Stimulated activated effector memory CD8-positive, alpha-beta T cell treated with anti-CD3 and anti-CD28 coated beads, Interleukin-12 subunit alpha, Interleukin-12 subunit beta, amount 100 ng/mL, for 72 hours (primary cell): ENCODE results near the gene CDC14B.
"Not testable (repeated sequence)": the region's sequence is repeated elsewhere in the genome, so short reads cannot be mapped to it uniquely, and the experiment has no call there.

Source experiments
- ATAC-seq: fragments of 150-1000 bp; cut with Tn5 transposase; 2 replicates; pipeline ENCODE4 v1.10.0; 2021
- DNase-seq, 2 donors: peaks; one replicate each; pipeline ENCODE4 v3.0.0; 2021 to 2022; ENCODE audit warnings: low spot score in 2 of 2
- H3K27ac Mint-ChIP-seq: one replicate; pipeline ENCODE4 v1.8.0; 2022; ENCODE audit warnings: mild to moderate bottlenecking, mixed read lengths
- H3K36me3 Mint-ChIP-seq: one replicate; pipeline ENCODE4 v1.8.0; 2022; ENCODE audit warnings: mild to moderate bottlenecking, mixed read lengths
- H3K4me1 Mint-ChIP-seq: one replicate; pipeline ENCODE4 v1.8.0; 2022; ENCODE audit warnings: mixed read lengths
- H3K4me3 Mint-ChIP-seq: one replicate; pipeline ENCODE4 v1.8.0; 2022; ENCODE audit warnings: mild to moderate bottlenecking, mixed read lengths
- H3K9me3 Mint-ChIP-seq: one replicate; pipeline ENCODE4 v1.8.0; 2022; ENCODE audit warnings: mixed read lengths

CDC14B gene

GRCh38 chr9:96510258-96510657 lies 109.4 kb downstream of the CDC14B start:
- Mint-ChIP-seq H3K4me3 (no peak overlapping the region), H3K4me1 (no peaks in the 10 kb centered on the region), H3K36me3 (no peaks in the 10 kb centered on the region), H3K27ac (no peak overlapping the region), H3K9me3 (no peaks in the 10 kb centered on the region)
- DNase-seq (no peak), ATAC-seq (no peak)

- Mint-ChIP-seq H3K4me3 (no peak overlapping the region), H3K27ac (no peak overlapping the region), H3K9me3 (no peaks in the 10 kb centered on the region), H3K36me3 (no peaks in the 10 kb centered on the region), H3K4me1 (no peaks in the 10 kb centered on the region)
- ATAC-seq (no peak), DNase-seq (no peak)
These were observed 109.8 kb downstream of the CDC14B start for GRCh38 chr9:96509848-96510247.

DNA sequence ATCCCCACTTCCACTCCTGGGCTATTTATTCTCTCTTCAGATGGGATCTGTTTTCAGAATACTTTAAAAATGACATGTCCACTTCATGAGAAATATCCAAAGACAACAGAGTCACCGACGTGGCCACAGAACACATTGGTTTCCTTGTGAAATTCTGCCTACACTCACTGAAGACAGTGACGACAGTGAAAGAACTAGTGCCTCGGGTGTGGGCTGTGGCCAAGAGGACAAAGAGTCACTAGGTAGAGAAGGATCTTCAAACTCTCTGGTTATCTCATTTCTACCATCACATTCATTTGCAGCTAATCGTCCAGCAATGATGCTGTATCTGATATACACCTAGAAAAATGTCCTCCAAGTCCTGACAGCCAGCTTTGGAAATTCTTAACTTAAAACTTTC lies 110.6 kb downstream of the CDC14B start:
- H3K4me1 Mint-ChIP-seq: no peaks in the 10 kb centered on the region
- no peak overlapping the region for H3K27ac Mint-ChIP-seq
- no peaks in the 10 kb centered on the region for H3K36me3 Mint-ChIP-seq
- H3K4me3 Mint-ChIP-seq: no peak overlapping the region
- ATAC-seq (peak; percentile 40), DNase-seq (no peak)
- no peaks in the 10 kb centered on the region for H3K9me3 Mint-ChIP-seq

DNA sequence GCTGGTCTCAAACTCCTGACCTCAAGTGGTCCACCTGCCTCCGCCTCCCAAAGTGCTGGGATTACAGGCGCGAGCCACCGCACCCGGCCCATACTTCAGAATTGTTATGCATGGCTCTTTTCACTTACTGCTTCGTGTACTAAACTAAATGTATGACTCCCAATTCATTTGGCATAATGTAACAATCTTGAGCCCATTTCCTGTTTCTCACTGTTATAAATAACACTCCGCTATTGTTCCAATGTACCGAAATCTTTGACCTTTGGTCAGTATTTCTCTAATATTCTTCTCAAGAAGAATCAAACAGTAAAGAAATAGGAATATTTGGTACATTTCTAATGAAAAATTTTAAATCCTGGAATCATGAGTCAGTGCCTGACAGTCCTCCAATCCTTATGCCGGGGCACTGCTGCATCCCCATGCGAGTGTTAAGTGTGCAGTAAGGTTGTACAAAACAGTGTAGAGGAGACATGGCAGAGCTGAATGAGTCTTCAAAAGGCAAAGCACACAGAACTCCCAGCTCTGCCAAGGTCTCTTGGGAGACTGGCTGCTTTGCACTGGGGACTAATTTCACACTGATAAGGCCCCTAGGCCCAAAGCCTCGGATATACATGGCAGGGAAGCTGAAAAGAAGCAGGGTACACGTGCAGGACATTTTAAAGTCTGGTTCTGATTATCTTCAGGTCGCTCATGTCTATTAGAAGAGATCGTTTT lies 111.3 kb downstream of the CDC14B start:
- Mint-ChIP-seq H3K27ac (no peak overlapping the region), H3K36me3 (no peaks in the 10 kb centered on the region), H3K4me3 (no peak overlapping the region), H3K9me3 (no peaks in the 10 kb centered on the region), H3K4me1 (no peaks in the 10 kb centered on the region)
- ATAC-seq (no peak), DNase-seq (no peak)

DNA sequence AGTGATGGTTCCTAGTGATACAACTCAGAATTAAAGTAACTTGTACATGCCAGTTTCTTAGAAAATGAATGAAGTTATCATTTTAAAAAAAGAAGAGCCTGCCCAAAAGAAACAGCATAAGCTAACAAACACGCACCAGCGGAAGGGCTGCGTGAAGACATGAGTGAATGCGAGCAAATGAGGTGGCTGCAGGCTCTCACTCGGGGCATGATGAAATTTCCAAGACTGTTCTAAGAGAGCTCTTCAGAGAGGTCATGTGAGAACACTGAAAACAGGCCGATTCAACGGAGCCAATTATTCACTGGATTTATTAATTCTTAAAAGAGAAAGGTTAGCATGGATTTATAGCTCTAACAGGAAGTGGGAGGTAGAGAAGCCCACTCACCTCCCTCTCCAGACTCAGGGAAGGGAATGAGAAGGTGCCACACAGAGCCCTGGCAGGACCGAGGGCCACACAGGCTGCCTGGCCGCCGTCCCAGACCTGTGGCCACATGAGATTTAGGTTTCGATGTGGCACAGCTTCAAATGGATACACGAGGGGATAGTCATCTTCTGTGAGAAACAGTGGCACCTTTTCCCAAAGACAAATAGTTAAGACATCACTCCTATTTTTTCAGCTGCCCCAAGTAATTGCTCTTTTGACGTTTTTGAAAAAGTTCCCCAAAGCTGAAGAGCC lies 114.2 kb downstream of the CDC14B start:
- H3K4me3 Mint-ChIP-seq: no peak overlapping the region
- no peak for ATAC-seq
- no peak for DNase-seq
- H3K36me3 Mint-ChIP-seq: no peaks in the 10 kb centered on the region
- no peak overlapping the region for H3K27ac Mint-ChIP-seq
- H3K4me1 Mint-ChIP-seq: peaks cover 7% of the 10 kb centered on the region
- H3K9me3 Mint-ChIP-seq: no peaks in the 10 kb centered on the region

- no peaks in the 10 kb centered on the region for H3K9me3 Mint-ChIP-seq
- ATAC-seq: no peak
- no peak overlapping the region for H3K27ac Mint-ChIP-seq
- H3K4me1 Mint-ChIP-seq: peaks cover 7% of the 10 kb centered on the region
- DNase-seq: no peak
- no peak overlapping the region for H3K4me3 Mint-ChIP-seq
- H3K36me3 Mint-ChIP-seq: no peaks in the 10 kb centered on the region
These were observed 115.7 kb downstream of the CDC14B start for GRCh38 chr9:96503918-96504317.

GRCh38 chr9:96503374-96503748 lies 116.3 kb downstream of the CDC14B start:
- not testable (repeated sequence) for H3K36me3 Mint-ChIP-seq, ATAC-seq, H3K4me3 Mint-ChIP-seq, DNase-seq, H3K4me1 Mint-ChIP-seq, H3K27ac Mint-ChIP-seq, H3K9me3 Mint-ChIP-seq

DNA sequence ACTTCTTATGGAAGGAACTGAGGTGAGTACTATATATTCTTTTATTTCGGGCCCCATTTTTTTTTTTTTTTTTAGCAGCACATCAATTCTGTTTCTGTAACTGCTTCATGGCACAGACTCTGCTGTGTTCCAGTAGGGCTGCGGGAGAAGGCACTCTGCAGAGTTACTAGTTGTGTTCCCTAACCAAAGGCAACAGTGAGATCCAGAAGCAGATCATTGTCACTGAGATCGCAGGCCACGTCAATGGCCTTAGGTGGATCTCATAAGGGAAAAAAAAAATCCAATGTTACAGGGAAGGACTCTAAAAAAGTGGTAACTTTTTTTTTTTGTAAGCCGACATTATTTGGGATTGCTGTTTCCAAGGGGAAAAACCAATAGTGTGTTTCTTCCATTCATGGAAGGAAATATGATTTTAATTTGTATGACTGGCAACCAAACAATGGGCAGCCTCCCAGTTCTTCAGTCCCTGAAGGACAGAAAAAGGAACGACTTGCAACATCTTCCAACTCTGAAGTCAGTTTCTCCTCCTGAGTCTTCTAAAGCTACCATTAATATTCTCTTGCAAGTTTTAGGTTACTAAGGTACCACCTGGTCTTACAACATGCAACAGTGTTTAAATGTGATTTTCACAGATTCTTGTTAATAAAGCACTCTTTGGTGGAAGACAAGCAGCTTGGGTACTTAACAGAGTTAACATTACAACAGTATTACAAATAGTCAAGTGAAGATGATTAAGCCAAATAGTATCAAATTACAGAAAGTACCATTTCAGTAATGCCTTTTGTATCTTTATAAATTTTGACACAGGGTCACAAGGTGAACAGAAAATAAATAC lies 116.9 kb downstream of the CDC14B start:
- no peak overlapping the region for H3K4me3 Mint-ChIP-seq
- ATAC-seq (no peak), DNase-seq (no peak)
- no peak overlapping the region for H3K27ac Mint-ChIP-seq
- H3K36me3 Mint-ChIP-seq: no peaks in the 10 kb centered on the region
- peaks cover 7% of the 10 kb centered on the region for H3K4me1 Mint-ChIP-seq
- no peaks in the 10 kb centered on the region for H3K9me3 Mint-ChIP-seq

DNA sequence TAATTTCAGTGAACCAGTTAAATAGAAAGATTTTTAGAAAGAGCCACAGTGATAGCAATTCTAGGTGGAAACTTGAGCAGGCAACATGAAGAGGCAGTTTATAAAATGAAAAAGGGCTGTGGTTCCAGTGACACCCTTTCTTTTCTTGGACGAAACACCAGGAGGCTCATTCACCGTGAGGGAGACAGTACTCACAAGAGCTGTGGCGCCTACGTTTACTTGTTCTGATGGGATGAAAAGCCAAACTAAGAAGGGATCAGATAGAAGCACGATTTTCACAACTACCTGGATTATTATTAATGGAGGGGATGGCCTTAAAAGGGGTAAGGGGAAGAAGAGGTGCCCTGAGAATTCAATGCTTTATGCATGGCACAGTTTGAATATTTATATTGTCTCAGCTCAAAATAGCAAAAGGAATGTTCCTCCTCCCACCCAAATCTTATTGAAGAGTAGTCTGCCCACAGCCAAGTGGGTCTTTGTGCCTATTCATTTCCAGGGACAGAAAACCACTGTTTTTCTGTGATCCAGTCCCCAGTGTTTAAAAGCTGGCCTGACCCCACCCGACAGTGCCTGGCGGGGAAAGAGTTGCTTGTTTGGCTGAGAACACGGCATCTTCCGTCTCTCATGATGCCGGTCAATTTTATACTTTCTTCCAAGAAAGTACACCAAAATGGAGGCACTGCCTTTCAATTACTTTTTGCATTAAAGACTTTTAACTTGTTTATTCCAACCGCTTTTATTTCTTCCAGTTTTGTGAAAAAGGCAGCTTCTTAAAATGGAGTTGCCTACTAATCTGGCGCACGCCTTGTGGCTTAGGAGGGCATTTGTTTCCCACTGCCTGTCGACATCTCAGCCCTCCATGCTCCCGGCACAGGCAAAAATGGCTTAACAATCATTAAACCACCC lies 117.8 kb downstream of the CDC14B start:
- H3K9me3 Mint-ChIP-seq: no peaks in the 10 kb centered on the region
- no peaks in the 10 kb centered on the region for H3K36me3 Mint-ChIP-seq
- no peak for ATAC-seq
- peaks cover 7% of the 10 kb centered on the region for H3K4me1 Mint-ChIP-seq
- H3K27ac Mint-ChIP-seq: peak overlapping the region; percentile 67
- DNase-seq: no peak
- no peak overlapping the region for H3K4me3 Mint-ChIP-seq

- no peaks in the 10 kb centered on the region for H3K36me3 Mint-ChIP-seq
- peak overlapping the region; percentile 67 for H3K27ac Mint-ChIP-seq
- no peak overlapping the region for H3K4me3 Mint-ChIP-seq
- H3K4me1 Mint-ChIP-seq: peaks cover 7% of the 10 kb centered on the region
- ATAC-seq (no peak), DNase-seq (no peak)
- no peaks in the 10 kb centered on the region for H3K9me3 Mint-ChIP-seq
These were observed 118.7 kb downstream of the CDC14B start for GRCh38 chr9:96500696-96501632.

DNA sequence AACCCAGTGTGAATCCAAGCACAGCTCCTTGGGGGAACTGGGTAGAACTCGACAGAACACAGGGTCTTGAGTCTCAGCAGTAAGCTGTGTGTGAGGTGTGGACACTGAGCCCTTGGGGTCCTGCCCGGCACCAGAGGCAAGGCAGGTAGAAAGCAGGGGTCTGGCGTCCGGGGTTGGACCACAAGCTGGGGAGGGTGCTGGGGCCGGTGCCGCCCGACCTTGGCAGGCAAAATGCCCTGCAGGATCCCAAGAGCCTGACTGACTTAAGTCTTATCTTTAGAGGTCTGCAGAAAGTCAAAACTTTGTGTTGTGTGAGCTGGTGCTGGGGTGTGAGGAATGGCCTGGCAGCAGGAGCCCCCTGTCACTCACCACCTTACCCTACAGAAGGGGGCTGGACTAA lies 120.4 kb downstream of the CDC14B start:
- H3K4me3 Mint-ChIP-seq: no peak overlapping the region
- no peak for ATAC-seq
- H3K27ac Mint-ChIP-seq: peak overlapping the region; percentile 63
- H3K36me3 Mint-ChIP-seq: no peaks in the 10 kb centered on the region
- DNase-seq: no peak
- no peaks in the 10 kb centered on the region for H3K9me3 Mint-ChIP-seq
- peaks cover 7% of the 10 kb centered on the region for H3K4me1 Mint-ChIP-seq

- no peak overlapping the region for H3K4me3 Mint-ChIP-seq
- no peak for ATAC-seq
- no peaks in the 10 kb centered on the region for H3K36me3 Mint-ChIP-seq
- no peaks in the 10 kb centered on the region for H3K9me3 Mint-ChIP-seq
- no peak for DNase-seq
- peak overlapping the region; percentile 63 for H3K27ac Mint-ChIP-seq
- H3K4me1 Mint-ChIP-seq: peaks cover 7% of the 10 kb centered on the region
These were observed 120.8 kb downstream of the CDC14B start for GRCh38 chr9:96498796-96499195.

DNA sequence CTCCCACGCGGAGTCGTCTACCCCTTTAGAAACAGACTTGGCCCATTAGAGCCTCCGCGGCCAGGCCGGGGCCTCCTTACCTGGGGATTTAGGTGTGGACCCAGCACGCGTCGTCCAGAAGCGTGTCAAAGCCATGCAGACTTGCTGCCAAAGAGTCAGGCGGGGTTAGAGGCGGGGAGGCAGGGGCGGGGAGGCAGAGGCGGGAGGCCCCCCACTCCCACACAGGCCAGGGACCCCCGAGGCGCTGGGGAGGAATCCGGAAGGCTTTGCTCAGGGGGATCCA lies 122.6 kb downstream of the CDC14B start:
- Mint-ChIP-seq H3K36me3 (no peaks in the 10 kb centered on the region), H3K27ac (no peak overlapping the region), H3K4me3 (no peak overlapping the region), H3K4me1 (peaks cover 7% of the 10 kb centered on the region), H3K9me3 (no peaks in the 10 kb centered on the region)
- DNase-seq (no peak), ATAC-seq (no peak)

GRCh38 chr9:96496368-96497116 lies 123.1 kb downstream of the CDC14B start:
- H3K27ac Mint-ChIP-seq: peak overlapping the region; percentile 26
- ATAC-seq (no peak), DNase-seq (no peak)
- peaks cover 4% of the 10 kb centered on the region for H3K36me3 Mint-ChIP-seq
- no peak overlapping the region for H3K4me3 Mint-ChIP-seq
- H3K9me3 Mint-ChIP-seq: no peaks in the 10 kb centered on the region
- peaks cover 12% of the 10 kb centered on the region for H3K4me1 Mint-ChIP-seq
